HG03103 (cell line): ENCODE measurements around the gene CCDC138.
"Not testable (repeated sequence)": the region's sequence is repeated elsewhere in the genome, so short reads cannot be mapped to it uniquely, and the experiment has no call there.

Source experiments
- ATAC-seq: cut with Tn5 transposase; IDR thresholded peaks from one replicate; pipeline ENCODE4 v1.9.1; 2021; ENCODE audit warnings: low read depth; ENCODE audit not compliant: unreplicated experiment

The CCDC138 gene

DNA sequence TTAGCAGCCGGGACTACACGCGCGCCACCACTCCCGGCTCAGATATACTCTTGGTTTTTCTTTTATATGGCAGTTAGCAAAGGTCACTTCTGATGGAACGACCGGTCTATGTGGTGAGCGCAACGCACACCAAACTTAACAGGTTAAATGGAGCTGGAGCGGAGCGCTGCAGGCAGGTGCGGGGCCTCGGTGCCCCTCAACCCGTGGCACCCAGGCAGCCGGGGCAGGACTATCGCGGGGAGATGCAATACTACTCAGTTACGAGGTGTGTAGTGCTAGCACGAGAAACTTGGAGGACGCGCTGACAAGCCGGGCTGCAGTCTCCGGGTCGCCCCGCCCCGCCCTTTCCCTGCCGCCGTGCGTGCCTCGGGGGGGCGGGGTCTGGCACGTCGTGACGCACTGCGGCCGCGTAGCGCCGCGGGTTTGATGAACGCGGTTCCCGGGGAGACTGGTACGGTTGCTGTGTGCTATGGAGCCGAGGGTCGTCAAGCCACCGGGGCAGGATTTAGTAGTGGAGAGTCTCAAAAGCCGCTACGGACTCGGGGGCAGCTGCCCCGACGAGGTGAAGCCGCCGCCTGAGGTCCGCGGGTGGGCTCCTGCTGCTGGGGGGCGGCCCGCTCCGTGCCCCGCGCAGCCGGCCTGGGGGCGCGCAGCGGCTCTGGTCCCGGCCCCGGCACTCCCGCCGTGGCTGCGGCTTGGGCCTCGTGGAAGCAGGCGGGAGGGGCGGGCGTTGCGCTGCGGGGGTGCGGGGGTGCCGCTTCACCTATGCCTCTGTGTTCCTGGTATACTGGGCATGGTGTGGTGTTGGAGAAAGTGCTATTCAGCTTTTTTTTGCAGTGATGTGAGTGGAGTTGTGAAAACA lies at the start of gene CCDC138:
Gene CCDC138, plus strand, starts transcription at position 418 of the 862 bp plus-strand sequence. Its CDS starts 52 bp downstream, at position 470.
- ATAC-seq = peak; percentile 90

GRCh38 chr2:108757973-108758372 lies 28.6 kb upstream of the CCDC138 start:
- not testable (repeated sequence) for ATAC-seq

DNA sequence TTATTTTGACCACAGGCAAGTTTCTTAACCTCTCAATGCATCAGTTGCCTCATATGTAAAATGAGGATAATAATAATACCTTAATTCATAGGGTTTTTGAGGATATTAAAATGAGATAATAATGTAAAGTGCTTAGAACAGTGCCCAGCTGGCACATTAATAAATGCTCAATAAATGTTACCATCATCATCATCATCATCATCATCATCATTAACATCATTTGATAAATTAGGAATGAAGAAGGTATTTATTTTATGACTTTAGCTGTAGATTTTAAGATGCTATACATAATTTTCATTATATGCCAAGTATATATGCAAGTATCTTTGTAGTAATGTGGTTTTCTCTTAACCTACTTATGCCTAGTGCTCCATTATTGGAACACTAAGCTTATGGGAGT lies 24.0 kb upstream of the CCDC138 start:
- ATAC-seq = not testable (repeated sequence)

GRCh38 chr2:108766671-108767070 lies 19.9 kb upstream of the CCDC138 start:
- not testable (repeated sequence) for ATAC-seq

- ATAC-seq = not testable (repeated sequence)
These were observed 18.7 kb upstream of the CCDC138 start for GRCh38 chr2:108767859-108768258.

GRCh38 chr2:108776475-108776874 lies 10.1 kb upstream of the CCDC138 start:
- ATAC-seq = no peak

DNA sequence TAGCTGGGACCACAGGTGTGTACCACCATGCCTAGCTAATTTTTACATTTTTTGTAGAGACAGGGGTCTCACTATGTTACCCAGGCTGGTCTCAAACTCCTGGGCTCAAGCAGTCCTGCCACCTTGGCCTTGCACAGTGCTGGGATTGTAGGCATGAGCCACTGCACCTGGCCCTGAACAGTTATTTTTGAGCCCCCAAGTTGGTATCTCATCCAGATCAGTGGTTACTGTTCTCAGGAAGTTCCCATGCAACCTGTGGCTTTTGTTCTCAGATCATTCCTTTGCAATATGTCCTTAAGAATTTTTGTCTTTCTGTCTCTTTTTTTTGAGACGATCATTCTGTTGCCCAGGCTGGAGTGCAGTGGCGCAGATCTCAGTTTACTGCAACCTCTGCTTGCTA lies 7.7 kb upstream of the CCDC138 start:
- ATAC-seq = no peak

GRCh38 chr2:108786008-108786353 lies 590 bp upstream of the CCDC138 start:
- ATAC-seq = no peak

DNA sequence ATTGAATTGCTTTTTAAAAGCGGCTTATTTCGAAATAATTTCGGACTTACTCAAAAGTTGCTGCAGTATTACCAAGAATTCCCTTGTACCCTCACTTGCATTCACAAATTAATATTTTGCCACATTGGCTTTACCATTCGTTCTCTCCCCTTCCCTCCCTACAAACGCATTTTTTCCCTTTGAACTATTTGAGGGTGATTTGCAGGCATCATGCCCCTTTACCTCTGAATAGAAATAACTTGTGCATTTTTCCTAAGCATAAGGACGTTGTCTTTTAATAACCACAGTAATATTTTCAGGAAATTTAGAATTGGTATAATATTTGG lies 608 bp downstream of the CCDC138 start:
- ATAC-seq = no peak

GRCh38 chr2:108803045-108803736 lies 16.6 kb downstream of the CCDC138 start:
- ATAC-seq = no peak

GRCh38 chr2:108805032-108805431 lies 18.5 kb downstream of the CCDC138 start:
- no peak for ATAC-seq

- ATAC-seq = no peak
These were observed 19.2 kb downstream of the CCDC138 start for GRCh38 chr2:108805782-108806181.

GRCh38 chr2:108806371-108807113 lies 20.0 kb downstream of the CCDC138 start:
- ATAC-seq = no peak

DNA sequence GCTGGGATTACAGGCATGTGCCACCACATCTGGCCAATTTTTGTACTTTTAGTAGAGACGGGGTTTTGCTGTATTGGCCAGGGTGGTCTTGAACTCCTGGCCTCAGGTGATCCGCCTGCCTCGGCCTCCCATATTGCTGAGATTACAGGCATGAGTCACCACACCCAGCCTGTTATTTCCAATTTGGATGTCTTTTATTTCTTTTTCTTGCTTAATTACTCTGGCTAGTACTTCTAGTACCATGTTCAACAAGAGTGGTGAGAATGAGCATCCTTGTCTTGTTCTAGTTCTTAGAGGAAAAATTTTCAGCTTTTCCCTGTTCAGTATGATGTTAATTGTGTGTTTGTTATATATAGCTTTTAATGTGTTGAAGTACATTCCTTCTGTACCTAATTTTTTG lies 23.4 kb downstream of the CCDC138 start:
- no peak for ATAC-seq

GRCh38 chr2:108810993-108811957 lies 24.7 kb downstream of the CCDC138 start:
- no peak for ATAC-seq

GRCh38 chr2:108813732-108814131 lies 27.2 kb downstream of the CCDC138 start:
- no peak for ATAC-seq

- no peak for ATAC-seq
These were observed 33.9 kb downstream of the CCDC138 start for GRCh38 chr2:108820482-108820881.

DNA sequence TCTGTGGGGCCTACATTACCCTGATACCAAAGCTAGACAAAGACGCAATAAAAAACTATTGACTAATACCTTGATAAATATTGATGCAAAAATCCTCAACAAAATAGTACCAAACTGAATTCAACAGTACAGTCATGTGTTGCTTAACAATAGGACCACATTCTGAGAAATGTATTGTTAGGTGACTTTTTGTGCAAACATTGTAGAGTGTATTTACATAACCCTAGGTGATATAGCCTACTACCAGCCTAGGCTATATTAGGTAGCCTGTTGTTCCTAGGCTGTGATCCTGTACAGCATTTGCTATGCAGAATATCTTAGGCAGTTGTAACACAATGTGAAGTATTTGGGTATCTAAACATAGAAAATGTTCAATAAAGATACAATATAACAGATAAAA lies 36.7 kb downstream of the CCDC138 start:
- no peak for ATAC-seq

GRCh38 chr2:108824316-108825070 lies 37.9 kb downstream of the CCDC138 start:
- no peak for ATAC-seq
